ENCODE data around the gene ZNF467.
A peak's percentile ranks its signal among the peaks of the same experiment; 100 is the strongest.

The ZNF467 gene

GRCh38 chr7:149773446-149774236, at the start of gene ZNF467:
Gene ZNF467 (minus strand): TSS chr7:149773588. CDS start chr7:149771032, 2,556 bp downstream.
- H3K4me1 Mint-ChIP-seq: peaks cover 3% of the 10 kb centered on the region
- no peaks in the 10 kb centered on the region for H3K9me3 Mint-ChIP-seq
- H3K4me3 Mint-ChIP-seq: peak within 1 kb of the TSS; percentile 48
- no peak within 1 kb of the TSS for H3K27ac Mint-ChIP-seq
- ATAC-seq: no peak
- peaks cover 5% of the 10 kb centered on the region for H3K27me3 Mint-ChIP-seq
- no peak for DNase-seq
- no peaks in the 10 kb centered on the region for H3K36me3 Mint-ChIP-seq (ENCODE audit: low read depth)

- H3K27me3 Mint-ChIP-seq: no peaks in the 10 kb centered on the region
- no peaks in the 10 kb centered on the region for H3K36me3 Mint-ChIP-seq (ENCODE audit: low read depth)
- H3K4me1 Mint-ChIP-seq: peaks cover 2% of the 10 kb centered on the region
- no peak overlapping the region for H3K4me3 Mint-ChIP-seq
- H3K27ac Mint-ChIP-seq: no peak overlapping the region
- DNase-seq: no peak
- H3K9me3 Mint-ChIP-seq: no peaks in the 10 kb centered on the region
- ATAC-seq: no peak
Measured at GRCh38 chr7:149822353-149822943, 49.1 kb upstream of the ZNF467 start.

- no peak overlapping the region for H3K27ac Mint-ChIP-seq
- H3K9me3 Mint-ChIP-seq: no peaks in the 10 kb centered on the region
- DNase-seq (no peak), ATAC-seq (no peak)
- no peak overlapping the region for H3K4me3 Mint-ChIP-seq
- H3K27me3 Mint-ChIP-seq: no peaks in the 10 kb centered on the region
- no peaks in the 10 kb centered on the region for H3K4me1 Mint-ChIP-seq
- no peaks in the 10 kb centered on the region for H3K36me3 Mint-ChIP-seq (ENCODE audit: low read depth)
Measured at GRCh38 chr7:149821191-149822148, 48.1 kb upstream of the ZNF467 start.

- Mint-ChIP-seq H3K27me3 (no peaks in the 10 kb centered on the region), H3K4me3 (no peak overlapping the region), H3K4me1 (no peaks in the 10 kb centered on the region), H3K27ac (no peak overlapping the region), H3K36me3 (ENCODE audit: low read depth) (no peaks in the 10 kb centered on the region), H3K9me3 (no peaks in the 10 kb centered on the region)
- no peak for ATAC-seq
- no peak for DNase-seq
Measured at GRCh38 chr7:149820622-149821190, 47.3 kb upstream of the ZNF467 start.

GRCh38 chr7:149819961-149820340, 46.6 kb upstream of the ZNF467 start:
- H3K27ac Mint-ChIP-seq: no peak overlapping the region
- H3K4me1 Mint-ChIP-seq: no peaks in the 10 kb centered on the region
- H3K9me3 Mint-ChIP-seq: no peaks in the 10 kb centered on the region
- no peaks in the 10 kb centered on the region for H3K36me3 Mint-ChIP-seq (ENCODE audit: low read depth)
- ATAC-seq (no peak), DNase-seq (no peak)
- H3K27me3 Mint-ChIP-seq: no peaks in the 10 kb centered on the region
- H3K4me3 Mint-ChIP-seq: no peak overlapping the region

- Mint-ChIP-seq H3K4me1 (no peaks in the 10 kb centered on the region), H3K9me3 (no peaks in the 10 kb centered on the region), H3K4me3 (no peak overlapping the region), H3K27ac (no peak overlapping the region), H3K27me3 (no peaks in the 10 kb centered on the region), H3K36me3 (ENCODE audit: low read depth) (no peaks in the 10 kb centered on the region)
- DNase-seq (no peak), ATAC-seq (no peak)
Measured at GRCh38 chr7:149819141-149819960, 46.0 kb upstream of the ZNF467 start.

- no peak for ATAC-seq
- Mint-ChIP-seq H3K4me3 (no peak overlapping the region), H3K27ac (no peak overlapping the region), H3K9me3 (no peaks in the 10 kb centered on the region), H3K36me3 (ENCODE audit: low read depth) (no peaks in the 10 kb centered on the region), H3K27me3 (no peaks in the 10 kb centered on the region), H3K4me1 (no peaks in the 10 kb centered on the region)
- no peak for DNase-seq
Measured at GRCh38 chr7:149818536-149818840, 45.1 kb upstream of the ZNF467 start.

- Mint-ChIP-seq H3K36me3 (ENCODE audit: low read depth) (no peaks in the 10 kb centered on the region), H3K4me3 (no peak overlapping the region), H3K9me3 (no peaks in the 10 kb centered on the region), H3K27ac (no peak overlapping the region), H3K27me3 (no peaks in the 10 kb centered on the region), H3K4me1 (no peaks in the 10 kb centered on the region)
- ATAC-seq (no peak), DNase-seq (no peak)
Measured at GRCh38 chr7:149817836-149818535, 44.6 kb upstream of the ZNF467 start.

GRCh38 chr7:149817301-149817771, 43.9 kb upstream of the ZNF467 start:
- H3K4me1 Mint-ChIP-seq: no peaks in the 10 kb centered on the region

GRCh38 chr7:149816794-149817193, 43.4 kb upstream of the ZNF467 start:
- no peak overlapping the region for H3K4me3 Mint-ChIP-seq
- no peak for ATAC-seq
- DNase-seq: no peak
- H3K27ac Mint-ChIP-seq: no peak overlapping the region
- H3K4me1 Mint-ChIP-seq: no peaks in the 10 kb centered on the region
- no peaks in the 10 kb centered on the region for H3K9me3 Mint-ChIP-seq
- no peaks in the 10 kb centered on the region for H3K27me3 Mint-ChIP-seq
- H3K36me3 Mint-ChIP-seq (ENCODE audit: low read depth): no peaks in the 10 kb centered on the region

More at GRCh38 chr7:149817301-149817771, 43.9 kb upstream of the ZNF467 start:
- DNase-seq (no peak), ATAC-seq (no peak)
- H3K9me3 Mint-ChIP-seq: no peaks in the 10 kb centered on the region
- H3K27me3 Mint-ChIP-seq: no peaks in the 10 kb centered on the region
- no peak overlapping the region for H3K4me3 Mint-ChIP-seq
- no peaks in the 10 kb centered on the region for H3K36me3 Mint-ChIP-seq (ENCODE audit: low read depth)
- no peak overlapping the region for H3K27ac Mint-ChIP-seq

- no peaks in the 10 kb centered on the region for H3K4me1 Mint-ChIP-seq
- no peaks in the 10 kb centered on the region for H3K27me3 Mint-ChIP-seq
- no peaks in the 10 kb centered on the region for H3K36me3 Mint-ChIP-seq (ENCODE audit: low read depth)
- no peak for ATAC-seq
- no peaks in the 10 kb centered on the region for H3K9me3 Mint-ChIP-seq
- no peak overlapping the region for H3K4me3 Mint-ChIP-seq
- H3K27ac Mint-ChIP-seq: no peak overlapping the region
- DNase-seq: no peak
Measured at GRCh38 chr7:149816267-149816751, 42.9 kb upstream of the ZNF467 start.

GRCh38 chr7:149815661-149816266, 42.4 kb upstream of the ZNF467 start:
- H3K4me3 Mint-ChIP-seq: no peak overlapping the region
- ATAC-seq: no peak
- no peaks in the 10 kb centered on the region for H3K27me3 Mint-ChIP-seq
- no peak overlapping the region for H3K27ac Mint-ChIP-seq
- H3K4me1 Mint-ChIP-seq: no peaks in the 10 kb centered on the region
- H3K9me3 Mint-ChIP-seq: no peaks in the 10 kb centered on the region
- DNase-seq: no peak
- no peaks in the 10 kb centered on the region for H3K36me3 Mint-ChIP-seq (ENCODE audit: low read depth)

GRCh38 chr7:149815121-149815520, 41.7 kb upstream of the ZNF467 start:
- H3K36me3 Mint-ChIP-seq (ENCODE audit: low read depth): no peaks in the 10 kb centered on the region
- H3K4me3 Mint-ChIP-seq: no peak overlapping the region
- H3K9me3 Mint-ChIP-seq: no peaks in the 10 kb centered on the region
- no peak for DNase-seq
- H3K27me3 Mint-ChIP-seq: no peaks in the 10 kb centered on the region
- H3K27ac Mint-ChIP-seq: no peak overlapping the region
- H3K4me1 Mint-ChIP-seq: no peaks in the 10 kb centered on the region
- no peak for ATAC-seq

All from activated naive CD8-positive, alpha-beta T cell treated with anti-CD3 and anti-CD28 coated beads, Interleukin-2, amount 50 U/mL, for 24 hours (primary cell).